Neural cell (in vitro differentiated cells): ENCODE data around the gene TMEM200B. TPM values are rescaled to one million over a fixed set of nuclear protein-coding genes. Genes with fewer than 3 reads are reported as not detected.
"Not testable (repeated sequence)": the region's sequence is repeated elsewhere in the genome, so short reads cannot be mapped to it uniquely, and the experiment has no call there.

Experiments
- H2AFZ ChIP-seq: fragments of 200-600, 300-800 bp; sonication (generic), shearing (Covaris generic); 2 replicates; pipeline ENCODE4 v1.6.0; 2014; ENCODE audit warnings: low read depth, mild to moderate bottlenecking, antibody characterized with exemption, low read length, moderate library complexity
- H3F3A ChIP-seq: fragments of 200-600 bp; shearing (Covaris generic); 2 replicates; pipeline ENCODE4 v1.6.1; 2016; ENCODE audit warnings: mild to moderate bottlenecking, moderate library complexity, mixed read lengths, antibody characterized with exemption, low read length; ENCODE audit not compliant: insufficient read depth, poor library complexity, severe bottlenecking
- H3K27ac ChIP-seq: fragments of 200-600, 300-800 bp; sonication (generic), shearing (Covaris generic); 2 replicates; pipeline ENCODE4 v1.5.1; 2014; ENCODE audit warnings: mild to moderate bottlenecking, low read length, moderate library complexity
- H3K27me3 ChIP-seq: fragments of 300-800, 200-600 bp; sonication (generic), shearing (Covaris generic); 2 replicates; pipeline ENCODE4 v1.6.0; 2014; ENCODE audit warnings: mild to moderate bottlenecking, low read depth, low read length, moderate library complexity; ENCODE audit not compliant: insufficient read depth
- H3K36me3 ChIP-seq: fragments of 300-800, 200-600 bp; sonication (generic), shearing (Covaris generic); 2 replicates; pipeline ENCODE4 v1.5.1; 2014; ENCODE audit warnings: mild to moderate bottlenecking, antibody characterized with exemption, low read length, moderate library complexity; ENCODE audit not compliant: insufficient read depth
- H3K4me2 ChIP-seq: fragments of 300-800, 200-600 bp; sonication (generic), shearing (Covaris generic); 2 replicates; pipeline ENCODE4 v1.6.0; 2014; ENCODE audit warnings: mild to moderate bottlenecking, low read length
- H3K4me3 ChIP-seq: fragments of 300-800, 200-600 bp; sonication (generic), shearing (Covaris generic); 2 replicates; pipeline ENCODE4 v1.5.1; 2014; ENCODE audit warnings: mild to moderate bottlenecking, low read length, moderate library complexity
- H3K79me2 ChIP-seq: fragments of 200-600 bp; shearing (Covaris generic); replicated peaks from 2 replicates; pipeline ENCODE4 v1.6.0; 2014; ENCODE audit warnings: mild to moderate bottlenecking, low read length, moderate library complexity; ENCODE audit not compliant: insufficient read depth
- H3K9ac ChIP-seq: fragments of 300-800, 200-600 bp; sonication (generic), shearing (Covaris generic); 2 replicates; pipeline ENCODE4 v1.6.1; 2016; ENCODE audit warnings: mild to moderate bottlenecking, low read length, mixed read lengths
- H3K9me2 ChIP-seq: fragments of 200-600 bp; shearing (Covaris generic); 2 replicates; pipeline ENCODE4 v1.6.1; 2016; ENCODE audit warnings: mild to moderate bottlenecking, low read length, mixed read lengths; ENCODE audit not compliant: insufficient read depth
- H3K9me3 ChIP-seq: fragments of 200-600, 300-800 bp; sonication (generic), shearing (Covaris generic); 2 replicates; pipeline ENCODE4 v1.6.1; 2016; ENCODE audit warnings: mild to moderate bottlenecking, mixed run types, low read length, moderate library complexity, mixed read lengths
- H4K20me1 ChIP-seq: fragments of 200-600 bp; shearing (Covaris generic); 2 replicates; pipeline ENCODE4 v1.6.1; 2016; ENCODE audit warnings: mild to moderate bottlenecking, mixed run types; ENCODE audit not compliant: insufficient read depth
- CTCF ChIP-seq: fragments of 450-650 bp; IDR thresholded peaks from 2 replicates; pipeline ENCODE4 v1.5.1; 2014; ENCODE audit warnings: antibody characterized with exemption, mild to moderate bottlenecking, moderate library complexity; ENCODE audit not compliant: poor library complexity, severe bottlenecking
- EP300 ChIP-seq: fragments of 450-650 bp; conservative IDR thresholded peaks from 2 replicates; pipeline ENCODE4 v1.6.1; 2014; ENCODE audit warnings: antibody characterized with exemption, mild to moderate bottlenecking, moderate library complexity; ENCODE audit not compliant: poor library complexity, severe bottlenecking
- EZH2 ChIP-seq: fragments of 200-600, 300-800 bp; shearing (Covaris generic), sonication (generic); IDR thresholded peaks from 2 replicates; pipeline ENCODE4 v1.6.1; 2014; ENCODE audit warnings: antibody characterized with exemption, low read length, borderline replicate concordance, mild to moderate bottlenecking; ENCODE audit not compliant: insufficient read depth, poor library complexity, severe bottlenecking
- MXI1 ChIP-seq: fragments of 450-650 bp; conservative IDR thresholded peaks from 2 replicates; pipeline ENCODE4 v1.6.1; 2014; ENCODE audit warnings: antibody characterized with exemption, mild to moderate bottlenecking; ENCODE audit not compliant: poor library complexity, severe bottlenecking
- POLR2AphosphoS5 ChIP-seq: IDR thresholded peaks from 2 replicates; pipeline ENCODE4 v1.6.1; 2012
- RAD21 ChIP-seq: fragments of 450-650 bp; conservative IDR thresholded peaks from 2 replicates; pipeline ENCODE4 v1.6.1; 2014; ENCODE audit warnings: antibody characterized with exemption, mild to moderate bottlenecking, moderate library complexity
- REST ChIP-seq: IDR thresholded peaks from 2 replicates; pipeline ENCODE4 v1.6.1; 2012; ENCODE audit warnings: borderline replicate concordance
- SMC3 ChIP-seq: fragments of 450-650 bp; conservative IDR thresholded peaks from 2 replicates; pipeline ENCODE4 v1.6.1; 2014; ENCODE audit warnings: antibody characterized with exemption, mild to moderate bottlenecking, moderate library complexity; ENCODE audit not compliant: poor library complexity
- TAF1 ChIP-seq: IDR thresholded peaks from 2 replicates; pipeline ENCODE4 v1.6.1; 2012; ENCODE audit warnings: low read depth
- polyA plus RNA-seq: library from polyadenylated mRNA; depleted of rRNA; stranded (reverse); fragments of >200 nt; gene quantifications from 2 replicates; pipeline ENCODE4 v1.2.3, GENCODE V29; 2014

The TMEM200B gene
- polyA plus RNA-seq, 1 donor from 2014 or later: 0.11 TPM

GRCh38 chr1:29094954-29095353 is 28.7 kb downstream of the TMEM200B start:
- Histone ChIP-seq H4K20me1 (no peaks in the 10 kb centered on the region), H3K9me3 (no peaks in the 10 kb centered on the region), H3K9ac (no peak overlapping the region), H3K4me3 (no peak overlapping the region), H3K4me2 (no peak overlapping the region), H3K36me3 (peaks cover 4% of the 10 kb centered on the region), H3K27ac (no peak overlapping the region), H3F3A (no peaks in the 10 kb centered on the region), H3K27me3 (no peaks in the 10 kb centered on the region), H3K9me2 (no peaks in the 10 kb centered on the region), H3K79me2 (no peaks in the 10 kb centered on the region), H2AFZ (no peak overlapping the region)
- TF ChIP-seq EZH2 (no peak), CTCF (no peak), REST (no peak)

DNA sequence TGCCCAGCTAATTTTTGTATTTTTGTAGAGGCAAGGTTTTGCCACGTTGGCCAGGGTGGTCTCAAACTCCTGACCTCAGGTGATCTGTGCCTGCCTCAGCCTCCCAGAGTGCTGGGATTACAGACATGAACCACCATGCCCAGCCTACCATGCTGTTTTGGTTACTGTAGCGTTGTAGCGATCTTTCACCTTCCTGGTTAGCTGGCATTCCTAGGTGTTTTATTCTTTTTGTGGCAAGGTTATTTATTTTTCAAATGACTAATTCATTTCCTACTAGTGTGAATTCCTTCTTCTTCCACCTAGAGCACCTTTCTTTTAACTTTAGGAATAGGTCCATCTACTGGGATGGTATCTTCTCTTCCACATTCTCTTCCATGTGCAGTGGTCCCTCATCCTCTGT is 29.3 kb downstream of the TMEM200B start:
- Histone ChIP-seq H3K27me3 (no peaks in the 10 kb centered on the region), H3F3A (no peaks in the 10 kb centered on the region), H3K4me3 (no peak overlapping the region), H4K20me1 (no peaks in the 10 kb centered on the region), H3K4me2 (no peak overlapping the region), H3K9me2 (no peaks in the 10 kb centered on the region), H2AFZ (no peak overlapping the region), H3K9me3 (no peaks in the 10 kb centered on the region), H3K9ac (no peak overlapping the region), H3K79me2 (no peaks in the 10 kb centered on the region), H3K27ac (no peak overlapping the region), H3K36me3 (no peaks in the 10 kb centered on the region)
- TF ChIP-seq TAF1 (no peak), RAD21 (no peak), REST (no peak), EZH2 (no peak), POLR2AphosphoS5 (no peak), EP300 (no peak), CTCF (no peak), MXI1 (no peak), SMC3 (no peak)

- H3K36me3 ChIP-seq, H4K20me1 ChIP-seq, H3K4me2 ChIP-seq, H3K9me3 ChIP-seq, H3K27me3 ChIP-seq, H3K27ac ChIP-seq, H3K4me3 ChIP-seq, H2AFZ ChIP-seq, H3K79me2 ChIP-seq, H3F3A ChIP-seq, H3K9me2 ChIP-seq, H3K9ac ChIP-seq: not testable (repeated sequence)
Observed at GRCh38 chr1:29092704-29093103, 31.0 kb downstream of the TMEM200B start.
